B cell (primary cell): ENCODE data around the gene GRHL3. TPM values are rescaled to one million over a fixed set of nuclear protein-coding genes. Genes with fewer than 3 reads are reported as not detected.

ENCODE experiments used
- ATAC-seq: fragments of 200-7000 bp; cut with Tn5 transposase; one replicate; pipeline ENCODE4 v1.10.0; 2021; ENCODE audit warnings: low read depth, mild to moderate bottlenecking, moderate number of reproducible peaks, moderate library complexity
- CTCF ChIA-PET: fragments of 350-600 bp; sonication (Branson Sonifier 250); formaldehyde crosslinking; loops from one replicate; lab custom pipeline; 2021; ENCODE audit warnings: antibody characterized with exemption, inconsistent platforms; lab: Charles Lee
- POLR2A ChIA-PET: fragments of 350-600 bp; sonication (Branson Sonifier 250); formaldehyde crosslinking; loops from one replicate; lab custom pipeline; 2021; ENCODE audit warnings: antibody characterized with exemption; lab: Charles Lee
- DNase-seq: peaks from one replicate; pipeline ENCODE4 v3.0.0; 2013
- H2AFZ ChIP-seq: 2 replicates; pipeline ENCODE4 v1.6.1; 2012; ENCODE audit warnings: mild to moderate bottlenecking, low read depth, low read length; ENCODE audit not compliant: insufficient read depth, poor library complexity, severe bottlenecking
- H3K27ac ChIP-seq, 2 donors: 1 replicate in 1 of 2; 2 replicates in 1 of 2; pipeline ENCODE4 v1.5.1; 2012 to 2013; ENCODE audit warnings: low read length in 2 of 2, mild to moderate bottlenecking in 2 of 2, moderate library complexity in 1 of 2
- H3K27me3 ChIP-seq, 4 experiments: fragments of 200-600 bp in 1 of 4; sonication (generic) in 1 of 4; replicated peaks in 1 of 4; 1 replicate in 2 of 4; 2 replicates in 2 of 4; pipeline versions ENCODE4 v1.6.1 to v1.7.0; 2013 to 2016; ENCODE audit warnings: low read length in 3 of 4, mild to moderate bottlenecking in 2 of 4, mixed read lengths in 1 of 4, moderate library complexity in 1 of 4; ENCODE audit not compliant: insufficient read depth in 4 of 4, control insufficient read depth in 3 of 4; ENCODE audit errors: control extremely low read depth in 1 of 4
- H3K36me3 ChIP-seq, 2 experiments: replicated peaks in 1 of 2; 1 replicate in 1 of 2; 2 replicates in 1 of 2; pipeline versions ENCODE4 v1.6.1 to v1.7.1; 2013; ENCODE audit warnings: low read length in 1 of 2; ENCODE audit not compliant: insufficient read depth in 2 of 2, control insufficient read depth in 1 of 2; ENCODE audit errors: control extremely low read depth in 1 of 2, extremely low read depth in 1 of 2
- H3K4me1 ChIP-seq, 2 donors: fragments of 200-600 bp in 1 of 2; sonication (generic) in 1 of 2; 1 replicate in 1 of 2; 2 replicates in 1 of 2; pipeline versions ENCODE4 v1.5.1 to v1.6.1; 2013 to 2017; ENCODE audit warnings: low read length in 2 of 2; ENCODE audit not compliant: control insufficient read depth in 2 of 2, insufficient read depth in 2 of 2
- H3K4me2 ChIP-seq: replicated peaks from 2 replicates; pipeline ENCODE3; 2012; ENCODE audit warnings: mild to moderate bottlenecking, low read depth, low read length; ENCODE audit not compliant: poor library complexity, severe bottlenecking
- H3K4me3 ChIP-seq, 5 experiments: fragments of 200-600 bp in 1 of 5; sonication (generic) in 1 of 5; 1 replicate in 3 of 5; 2 replicates in 2 of 5; pipeline versions ENCODE4 v1.5.1 to v1.7.0; 2011 to 2016; ENCODE audit warnings: low read length in 4 of 5, mild to moderate bottlenecking in 4 of 5, low read depth in 2 of 5, control low read depth in 1 of 5, moderate library complexity in 1 of 5; ENCODE audit not compliant: insufficient read depth in 1 of 5; ENCODE audit errors: control extremely low read depth in 1 of 5, extremely low read depth in 1 of 5
- H3K79me2 ChIP-seq: fragments of 200-600 bp; sonication (generic); one replicate; pipeline ENCODE4 v1.6.0; 2016; ENCODE audit warnings: low read length; ENCODE audit not compliant: control insufficient read depth, insufficient read depth
- H3K9ac ChIP-seq: fragments of 200-600 bp; sonication (generic); 2 replicates; pipeline ENCODE4 v1.6.1; 2017; ENCODE audit warnings: mild to moderate bottlenecking, low read length, moderate library complexity
- H3K9me3 ChIP-seq, 3 donors: one replicate each; pipeline versions ENCODE4 v1.6.1 to v1.7.1; 2013; ENCODE audit warnings: low read length in 2 of 3; ENCODE audit not compliant: control insufficient read depth in 2 of 3, insufficient read depth in 1 of 3; ENCODE audit errors: control extremely low read depth in 1 of 3
- H4K20me1 ChIP-seq: 2 replicates; pipeline ENCODE4 v1.6.0; 2012; ENCODE audit warnings: mild to moderate bottlenecking, low read length; ENCODE audit not compliant: insufficient read depth, control insufficient read depth, poor library complexity, severe bottlenecking
- H3K27ac Mint-ChIP-seq: one replicate; pipeline ENCODE4 v1.8.0; 2021; ENCODE audit warnings: mixed read lengths
- H3K27me3 Mint-ChIP-seq: one replicate; pipeline ENCODE4 v1.8.0; 2021; ENCODE audit warnings: mixed read lengths
- H3K4me1 Mint-ChIP-seq: one replicate; pipeline ENCODE4 v1.8.0; 2021; ENCODE audit warnings: mixed read lengths
- H3K4me3 Mint-ChIP-seq: one replicate; pipeline ENCODE4 v1.8.0; 2021; ENCODE audit warnings: mixed read lengths
- H3K9me3 Mint-ChIP-seq: one replicate; pipeline ENCODE4 v1.8.0; 2022; ENCODE audit warnings: mixed read lengths; ENCODE audit not compliant: insufficient read depth
- EZH2 ChIP-seq: IDR thresholded peaks from 2 replicates; pipeline ENCODE4 v1.6.1; 2012; ENCODE audit warnings: borderline replicate concordance, low read depth, mild to moderate bottlenecking, moderate library complexity, low read length; ENCODE audit not compliant: insufficient read depth, poor library complexity, severe bottlenecking
- WGBS: methylation state at CpG from one replicate; pipeline ENCODE4 v1.1.5; 2013; ENCODE audit warnings: missing lambda C conversion rate; ENCODE audit not compliant: insufficient coverage; 5-methylcytosine and 5-hydroxymethylcytosine counted together
- intact Hi-C: fragments of 100-400 bp; cut with micrococcal nuclease; formaldehyde crosslinking; loops from one replicate; pipeline ENCODE4 v1.10.0; 2022
- polyA plus RNA-seq: library from polyadenylated mRNA; depleted of rRNA; stranded (reverse); fragments of >200 nt; gene quantifications from 2 replicates; pipeline ENCODE4 v1.2.3, GENCODE V29; 2012
- total RNA-seq, 2 donors: library from RNA; stranded (reverse); fragments of 120-200 nt in 1 of 2; gene quantifications; 1 replicate in 1 of 2; 2 replicates in 1 of 2; pipeline versions ENCODE4 v1.2.3 to v1.2.4, GENCODE V29; 2013 to 2022
- TF ChIP-seq, protein P1 (sequence below): fragments of 200-600 bp; IDR thresholded peaks from one replicate; pipeline ENCODE4 v1.8.0; 2022; ENCODE audit warnings: antibody characterized with exemption, mild to moderate bottlenecking

The GRHL3 gene
- total and polyA plus RNA-seq, 2 donors (not counting 1 experiment from before 2014, with no cell fraction given), result not detected

GRCh38 chr1:24278726-24279125 is 40.4 kb upstream of the GRHL3 start:
- no peaks in the 10 kb centered on the region for H3K79me2 ChIP-seq
- peaks cover 0 to 3% of the 10 kb centered on the region in 2 donors for H3K4me1 ChIP-seq
- no peak overlapping the region for H3K4me2 ChIP-seq
- TF ChIP-seq EZH2, result no peak
- TF ChIP-seq, protein P1, sequence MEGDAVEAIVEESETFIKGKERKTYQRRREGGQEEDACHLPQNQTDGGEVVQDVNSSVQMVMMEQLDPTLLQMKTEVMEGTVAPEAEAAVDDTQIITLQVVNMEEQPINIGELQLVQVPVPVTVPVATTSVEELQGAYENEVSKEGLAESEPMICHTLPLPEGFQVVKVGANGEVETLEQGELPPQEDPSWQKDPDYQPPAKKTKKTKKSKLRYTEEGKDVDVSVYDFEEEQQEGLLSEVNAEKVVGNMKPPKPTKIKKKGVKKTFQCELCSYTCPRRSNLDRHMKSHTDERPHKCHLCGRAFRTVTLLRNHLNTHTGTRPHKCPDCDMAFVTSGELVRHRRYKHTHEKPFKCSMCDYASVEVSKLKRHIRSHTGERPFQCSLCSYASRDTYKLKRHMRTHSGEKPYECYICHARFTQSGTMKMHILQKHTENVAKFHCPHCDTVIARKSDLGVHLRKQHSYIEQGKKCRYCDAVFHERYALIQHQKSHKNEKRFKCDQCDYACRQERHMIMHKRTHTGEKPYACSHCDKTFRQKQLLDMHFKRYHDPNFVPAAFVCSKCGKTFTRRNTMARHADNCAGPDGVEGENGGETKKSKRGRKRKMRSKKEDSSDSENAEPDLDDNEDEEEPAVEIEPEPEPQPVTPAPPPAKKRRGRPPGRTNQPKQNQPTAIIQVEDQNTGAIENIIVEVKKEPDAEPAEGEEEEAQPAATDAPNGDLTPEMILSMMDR, result no peak
- peaks cover 0 to 10% (median 0%) of the 10 kb centered on the region in 4 experiments for H3K27me3 ChIP-seq
- Mint-ChIP-seq H3K27me3 (peaks cover 27% of the 10 kb centered on the region), H3K4me3 (no peak overlapping the region), H3K27ac (no peak overlapping the region), H3K4me1 (peaks cover 3% of the 10 kb centered on the region), H3K9me3 (no peaks in the 10 kb centered on the region)
- no peak overlapping the region for H2AFZ ChIP-seq
- H3K9ac ChIP-seq, result no peak overlapping the region
- intact Hi-C loops, result no loop called here
- no peaks in the 10 kb centered on the region for H3K36me3 ChIP-seq
- H4K20me1 ChIP-seq, result no peaks in the 10 kb centered on the region
- H3K4me3 ChIP-seq, result no peak overlapping the region
- no peak for DNase-seq
- peaks cover 0 to 6% (median 0%) of the 10 kb centered on the region in 3 donors for H3K9me3 ChIP-seq
- POLR2A ChIA-PET, result no interaction called here
- no peak overlapping the region for H3K27ac ChIP-seq
- CTCF ChIA-PET, result interaction anchor here (1.0 to 1.3 kb wide), 4 partner anchors 10 to 128 kb away, joined by 3 to 4 read pairs (median 4); no protein-coding TSS in a partner anchor
- 78% methylated on average over 3 of the region's 3 CpGs for whole genome bisulfite sequencing
- no peak for ATAC-seq

DNA sequence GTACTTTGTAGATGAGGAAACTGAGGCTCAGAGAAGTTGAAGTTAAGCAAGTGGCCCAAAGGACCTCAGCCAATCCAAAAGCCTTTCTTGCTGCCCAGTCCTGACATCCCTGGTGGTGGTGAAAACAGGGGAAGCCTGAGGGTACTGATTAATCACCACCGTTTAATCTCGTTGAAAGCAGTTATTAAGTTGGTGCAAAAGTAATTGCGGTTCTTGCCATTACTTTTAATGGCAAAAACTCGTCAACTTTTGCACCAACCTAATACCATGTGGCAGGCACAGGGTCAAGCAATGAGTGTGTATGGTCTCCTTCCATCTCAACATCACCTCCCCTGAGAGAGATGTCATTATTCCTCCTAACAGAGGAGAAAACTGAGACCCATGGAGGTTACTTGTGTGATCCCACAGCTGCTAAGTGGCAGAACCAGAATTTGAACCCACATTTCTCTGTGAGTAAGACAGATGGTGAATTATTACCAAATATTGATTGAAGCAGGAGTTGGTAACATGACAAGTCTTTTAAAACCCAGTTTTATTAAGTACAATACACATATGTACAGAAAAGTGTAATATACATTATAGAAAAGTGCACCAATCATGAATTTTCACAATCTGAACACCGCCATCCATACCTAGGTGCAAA is 39.4 kb upstream of the GRHL3 start:
- Histone ChIP-seq H3K79me2 (no peaks in the 10 kb centered on the region), H3K9ac (no peak overlapping the region), H3K4me3 (no peak overlapping the region), H3K27me3 (peaks cover 0 to 8% (median 0%) of the 10 kb centered on the region in 4 experiments), H4K20me1 (no peaks in the 10 kb centered on the region), H2AFZ (no peak overlapping the region), H3K9me3 (no peaks in the 10 kb centered on the region), H3K4me2 (no peak overlapping the region), H3K36me3 (no peaks in the 10 kb centered on the region), H3K4me1 (peaks cover 0 to 3% of the 10 kb centered on the region in 2 donors), H3K27ac (no peak overlapping the region)
- intact Hi-C loops, result no loop called here
- CTCF ChIA-PET, result interaction anchor here (1.0 to 1.3 kb wide), 2 partner anchors 9 to 15 kb away, joined by 3 to 4 read pairs; no protein-coding TSS in a partner anchor
- Mint-ChIP-seq H3K4me3 (no peak overlapping the region), H3K9me3 (no peaks in the 10 kb centered on the region), H3K4me1 (peaks cover 3% of the 10 kb centered on the region), H3K27ac (no peak overlapping the region), H3K27me3 (peaks cover 24% of the 10 kb centered on the region)
- ATAC-seq (no peak), DNase-seq (no peak)
- POLR2A ChIA-PET, result no interaction called here
- TF ChIP-seq, protein P1, result no peak
- no peak for TF ChIP-seq EZH2
- 90% methylated on average over 3 of the region's 5 CpGs for WGBS
